ENCODE results near the gene FGF16. TPM values are rescaled to one million over a fixed set of nuclear protein-coding genes. Genes with fewer than 3 reads are reported as not detected.

The FGF16 gene
- total RNA-seq, 4 donors from 2014 or later, result 0.49 to 0.66 TPM; not detected in 2

GRCh38 chrX:77447653-77448569 is 722 bp downstream of the FGF16 start:
- no peak for TF ChIP-seq CTCF (IDR thresholded peaks at IDR 0.05; ENCODE audit: low read depth)

GRCh38 chrX:77450415-77450814 is 3.2 kb downstream of the FGF16 start:
- TF ChIP-seq CTCF (IDR thresholded peaks at IDR 0.05; ENCODE audit: low read depth), result no peak

GRCh38 chrX:77450996-77451395 is 3.8 kb downstream of the FGF16 start:
- TF ChIP-seq CTCF (IDR thresholded peaks at IDR 0.05; ENCODE audit: low read depth), result no peak

- no peak for TF ChIP-seq CTCF (IDR thresholded peaks at IDR 0.05; ENCODE audit: low read depth)
Measured at GRCh38 chrX:77453190-77453589, 6.0 kb downstream of the FGF16 start.

GRCh38 chrX:77455437-77455836 is 8.2 kb downstream of the FGF16 start:
- TF ChIP-seq CTCF (IDR thresholded peaks at IDR 0.05; ENCODE audit: low read depth), result no peak

GRCh38 chrX:77484045-77484444 is 36.9 kb downstream of the FGF16 start:
- TF ChIP-seq CTCF (IDR thresholded peaks at IDR 0.05; ENCODE audit: low read depth), result no peak

- no peak for TF ChIP-seq CTCF (IDR thresholded peaks at IDR 0.05; ENCODE audit: low read depth)
Measured at GRCh38 chrX:77493677-77494553, 46.7 kb downstream of the FGF16 start.
